GM18867 (cell line): ENCODE results near the gene SPATS2.

Experiments
- ATAC-seq: cut with Tn5 transposase; IDR thresholded peaks from one replicate; pipeline ENCODE4 v1.9.1; 2021; ENCODE audit warnings: mild to moderate bottlenecking, moderate library complexity; ENCODE audit not compliant: unreplicated experiment

Gene SPATS2

GRCh38 chr12:49335955-49336644 lies 31.2 kb upstream of the SPATS2 start:
- ATAC-seq = no peak

DNA sequence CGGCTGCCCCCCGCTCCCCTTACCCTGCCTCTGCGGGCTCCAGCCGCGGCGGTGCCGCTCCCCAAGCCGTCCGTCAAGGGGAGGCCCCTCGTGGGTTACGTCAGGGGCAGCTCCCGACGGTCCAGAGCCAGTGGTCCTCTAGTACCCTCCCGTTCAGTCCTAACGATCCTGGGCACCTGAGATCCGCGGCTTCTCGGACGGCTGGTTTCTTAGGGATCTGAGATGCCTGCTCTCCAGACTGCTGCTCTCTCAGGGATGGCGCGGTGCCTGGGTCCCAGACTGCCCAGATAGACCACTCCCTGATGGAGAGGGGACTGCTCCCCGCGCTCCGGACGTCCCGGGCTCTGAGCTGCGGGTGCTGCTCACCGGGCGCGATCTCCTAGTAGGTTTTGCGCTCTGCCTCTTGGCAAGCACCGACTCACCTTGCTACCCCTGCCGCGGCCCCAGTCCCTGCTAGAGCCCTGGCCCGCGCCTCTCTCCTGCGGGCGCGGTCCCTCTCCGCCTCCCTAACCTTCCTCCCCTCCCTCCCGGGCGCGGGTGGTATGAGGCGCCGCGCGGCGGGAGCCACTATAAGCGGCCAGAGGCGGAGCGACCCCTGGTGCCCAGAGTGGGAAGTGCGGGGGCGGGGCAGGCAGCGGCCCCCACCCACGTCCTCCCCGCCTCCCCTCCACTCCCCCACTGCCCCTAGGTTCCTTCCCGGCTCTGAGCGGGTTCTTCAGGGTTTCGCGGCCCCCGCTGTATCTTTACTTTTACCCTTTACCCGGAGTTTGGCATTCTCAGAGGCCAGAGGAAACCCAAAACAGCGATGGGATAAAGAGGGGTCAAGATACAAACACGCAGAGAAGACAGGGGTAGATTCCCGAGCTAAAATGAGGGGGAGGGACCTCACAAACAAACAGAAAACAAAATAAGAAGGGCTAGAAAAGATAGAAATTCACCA lies 30.3 kb upstream of the SPATS2 start, which contains the start of gene C1QL4:
C1QL4 (minus strand) TSS at position 544 of the 940 bp plus-strand sequence. CDS start 711 bp downstream, outside the sequence.
- ATAC-seq = peak; percentile 60

GRCh38 chr12:49338830-49339463 lies 28.3 kb upstream of the SPATS2 start:
- ATAC-seq = no peak

GRCh38 chr12:49339464-49339861 lies 27.8 kb upstream of the SPATS2 start:
- ATAC-seq = no peak

GRCh38 chr12:49340095-49340870 lies 27.0 kb upstream of the SPATS2 start:
- no peak for ATAC-seq

GRCh38 chr12:49340971-49341776 lies 26.1 kb upstream of the SPATS2 start:
- ATAC-seq = no peak

GRCh38 chr12:49341777-49342065 lies 25.5 kb upstream of the SPATS2 start:
- no peak for ATAC-seq

DNA sequence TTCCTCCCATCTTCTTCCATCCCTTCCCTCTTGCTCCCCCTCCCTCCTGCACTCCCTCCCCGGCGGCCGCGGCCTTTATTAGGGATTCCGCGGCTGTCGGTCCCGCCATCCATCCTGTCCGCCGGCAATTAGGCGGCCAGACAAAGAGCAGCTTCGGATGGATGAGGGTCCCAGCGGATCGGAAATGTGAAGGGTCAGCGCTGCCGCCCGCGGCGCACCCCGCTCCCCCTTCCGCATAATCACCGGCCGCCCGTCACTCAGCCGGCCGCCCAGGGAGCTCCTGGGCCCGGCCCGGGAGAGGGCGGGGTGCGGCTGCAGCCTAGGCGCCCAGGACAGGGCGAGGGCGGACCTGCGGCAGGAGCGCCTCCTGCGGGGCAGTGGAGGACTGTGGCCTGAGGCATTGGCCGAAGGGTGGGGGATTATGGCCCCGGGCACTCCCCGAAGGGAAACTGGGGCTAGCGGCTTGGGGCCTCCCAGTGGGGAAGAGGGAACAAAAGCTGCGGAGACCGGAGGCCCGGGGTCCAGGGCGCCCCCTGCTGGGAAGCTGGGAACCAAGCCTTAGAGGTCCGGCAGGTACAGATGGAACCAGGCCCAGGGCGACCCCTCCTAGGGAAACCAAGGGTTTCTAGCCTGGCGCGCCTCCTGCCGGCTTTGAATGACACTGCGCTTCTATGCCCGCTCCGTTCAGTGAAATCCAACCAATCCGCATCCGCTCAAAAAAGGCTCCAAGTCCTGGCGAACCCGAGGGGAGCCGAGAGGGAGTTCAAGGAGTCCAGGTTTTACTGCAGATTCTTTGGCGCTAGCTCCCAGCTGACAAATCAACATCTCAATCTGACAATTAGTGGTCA lies 25.0 kb upstream of the SPATS2 start:
- peak; percentile 61 for ATAC-seq

GRCh38 chr12:49342914-49343731 lies 24.1 kb upstream of the SPATS2 start:
- no peak for ATAC-seq

GRCh38 chr12:49344486-49345050 lies 22.7 kb upstream of the SPATS2 start:
- ATAC-seq = no peak

DNA sequence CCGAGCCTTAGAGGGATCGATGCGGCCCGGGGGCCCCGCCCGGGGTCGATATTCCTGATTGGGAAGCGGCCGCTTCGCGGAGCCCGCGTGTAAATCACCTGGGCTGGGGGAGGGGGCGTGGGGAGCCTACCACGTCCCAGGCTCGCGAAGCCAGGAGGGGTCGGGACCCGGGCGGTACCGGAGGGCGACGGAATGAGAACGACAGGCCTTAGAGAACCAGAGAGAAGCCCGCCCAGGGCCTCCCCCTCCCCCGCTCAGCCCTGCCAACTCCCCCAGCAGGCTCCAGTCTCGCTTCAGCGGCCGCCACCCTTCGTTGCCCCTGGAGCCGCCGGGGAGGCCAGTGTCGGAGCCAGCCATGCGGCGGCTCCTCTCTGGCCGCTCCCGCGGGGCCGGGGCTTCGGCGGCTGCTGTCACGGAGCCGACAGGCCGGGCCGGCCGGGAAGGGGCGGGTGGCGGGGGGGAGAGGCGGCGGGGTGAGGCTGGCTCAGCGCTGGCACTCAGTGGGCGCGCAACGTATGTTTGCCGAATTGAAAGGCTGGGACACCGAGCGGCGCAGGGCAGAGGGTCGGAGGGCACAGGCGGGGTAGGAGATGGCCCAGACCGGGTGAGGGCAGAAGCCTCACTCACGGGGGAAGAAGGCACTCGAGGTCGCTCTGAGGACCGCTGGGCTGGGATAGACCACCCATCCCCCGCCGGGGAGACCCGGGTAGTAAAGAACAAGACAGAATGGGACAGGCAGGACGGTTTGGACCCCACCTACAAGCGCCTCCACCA lies 22.0 kb upstream of the SPATS2 start:
- ATAC-seq = no peak

DNA sequence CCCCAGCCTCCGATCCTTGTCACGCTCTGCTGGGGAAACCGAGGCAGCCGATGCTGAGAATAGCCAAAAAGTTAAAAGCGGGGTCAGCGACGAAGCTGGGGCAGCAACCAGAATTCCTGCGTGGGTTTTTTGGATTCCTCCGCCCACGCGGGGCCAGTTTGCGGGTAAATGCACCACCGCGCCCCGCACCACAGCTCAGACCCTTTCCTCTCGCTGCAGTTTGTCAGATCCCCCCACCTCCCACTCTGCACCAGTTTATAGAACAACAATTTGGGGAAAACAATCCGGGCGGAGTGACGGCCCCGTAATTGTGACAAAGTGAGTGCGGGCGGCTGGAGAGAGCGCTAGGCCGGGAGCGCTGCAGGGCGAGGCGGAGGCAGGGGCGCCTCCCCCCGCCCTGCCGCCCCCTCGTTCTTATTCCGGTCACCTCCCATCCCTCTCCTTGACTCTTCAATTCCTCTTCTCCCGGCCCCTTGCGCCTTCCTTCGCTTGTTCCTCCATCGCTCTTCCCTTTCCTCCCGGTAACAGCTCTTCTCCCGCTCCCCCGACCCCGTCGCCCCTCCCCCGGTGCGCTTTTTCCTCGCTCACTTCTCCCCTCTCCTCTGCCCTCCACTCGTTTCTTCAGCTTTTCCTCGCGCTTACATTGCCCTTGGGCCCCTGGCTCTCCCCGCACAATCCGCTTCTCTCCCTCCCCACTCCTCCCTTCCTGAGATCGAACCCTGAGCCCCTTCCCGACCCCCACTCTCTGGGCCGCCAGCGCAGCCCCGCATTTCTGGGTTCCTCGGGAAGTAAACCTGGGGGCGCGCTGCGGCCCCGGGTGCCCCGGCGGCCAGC lies 21.2 kb upstream of the SPATS2 start:
- ATAC-seq = no peak

DNA sequence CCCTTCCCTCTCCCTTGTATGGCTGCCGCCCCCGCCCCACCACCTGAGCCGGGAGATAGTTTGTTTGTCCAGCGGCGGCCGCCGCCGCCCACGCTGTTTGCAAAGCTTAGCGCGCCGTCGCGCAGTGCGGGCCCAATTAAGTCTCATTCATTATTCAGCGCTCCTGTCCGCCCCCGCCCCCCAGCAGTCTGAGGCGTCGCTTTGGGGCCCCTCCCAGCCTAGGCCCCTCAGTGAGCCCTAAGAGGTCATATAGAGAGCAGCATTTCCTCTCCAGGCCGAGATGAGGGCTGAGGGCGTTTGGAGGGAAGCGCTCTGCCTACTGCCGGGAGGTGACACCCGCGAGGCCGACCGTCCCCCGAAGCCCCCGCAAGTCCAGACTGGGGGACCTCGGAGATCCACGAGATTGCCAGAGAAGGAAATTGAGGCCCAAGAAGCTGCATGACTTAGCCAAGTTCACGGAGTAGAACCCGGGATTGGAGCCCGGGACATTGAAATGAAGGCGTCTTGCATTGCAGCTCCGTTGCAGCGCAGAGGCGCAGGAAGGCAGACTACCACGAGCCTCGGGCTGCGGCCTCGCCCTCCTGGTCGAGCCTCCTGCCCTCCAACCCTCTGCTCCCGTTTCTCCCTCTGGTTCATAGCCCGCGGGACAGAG lies 20.5 kb upstream of the SPATS2 start, which contains the start of gene DNAJC22:
DNAJC22 (plus strand) TSS at position 230 of the 652 bp plus-strand sequence. CDS start 1,985 bp downstream, outside the sequence.
- ATAC-seq = no peak

DNA sequence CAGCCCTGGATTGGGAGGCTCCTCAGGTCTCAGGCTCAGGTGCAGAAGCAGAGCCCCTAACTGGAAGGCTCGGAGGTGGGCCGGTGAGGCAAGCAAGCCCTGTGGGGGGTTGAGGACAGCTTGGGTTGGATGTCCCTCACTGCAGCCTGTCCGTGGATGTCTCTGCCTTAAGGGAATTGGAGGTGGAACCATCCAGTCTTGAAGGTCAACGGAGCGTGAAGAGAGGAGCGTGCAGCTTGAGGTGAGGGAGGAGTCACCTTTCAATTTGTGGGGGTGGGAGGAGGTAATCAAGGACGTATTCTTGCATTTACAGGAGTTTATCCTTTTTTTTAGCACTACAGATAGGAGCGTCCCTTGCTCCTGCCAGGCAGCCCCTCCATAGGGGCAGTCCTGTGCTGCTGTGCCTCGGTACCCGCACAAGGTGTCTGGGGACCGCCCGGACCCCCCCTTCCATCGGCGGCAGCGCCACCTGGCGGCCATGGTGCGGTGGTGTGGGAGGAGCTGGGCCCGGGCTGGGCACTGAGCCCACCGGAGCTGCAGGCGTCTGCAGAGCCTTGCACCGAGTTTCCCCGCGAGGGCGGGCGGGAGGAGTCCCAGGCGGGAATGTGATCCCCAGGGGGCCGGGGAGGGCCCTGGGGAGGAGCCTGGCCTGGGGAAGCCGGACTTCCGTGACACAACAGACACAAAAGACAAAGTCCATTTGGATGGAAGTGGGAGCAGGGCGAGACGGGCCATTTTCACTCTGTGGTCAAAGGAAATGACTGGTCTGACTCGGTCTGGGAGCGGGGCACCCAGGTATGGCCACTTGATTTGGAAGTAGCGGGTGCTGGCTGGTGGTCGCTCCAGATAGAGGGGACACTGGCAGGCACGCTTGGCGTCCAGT lies 19.7 kb upstream of the SPATS2 start:
- ATAC-seq = peak; percentile 51

DNA sequence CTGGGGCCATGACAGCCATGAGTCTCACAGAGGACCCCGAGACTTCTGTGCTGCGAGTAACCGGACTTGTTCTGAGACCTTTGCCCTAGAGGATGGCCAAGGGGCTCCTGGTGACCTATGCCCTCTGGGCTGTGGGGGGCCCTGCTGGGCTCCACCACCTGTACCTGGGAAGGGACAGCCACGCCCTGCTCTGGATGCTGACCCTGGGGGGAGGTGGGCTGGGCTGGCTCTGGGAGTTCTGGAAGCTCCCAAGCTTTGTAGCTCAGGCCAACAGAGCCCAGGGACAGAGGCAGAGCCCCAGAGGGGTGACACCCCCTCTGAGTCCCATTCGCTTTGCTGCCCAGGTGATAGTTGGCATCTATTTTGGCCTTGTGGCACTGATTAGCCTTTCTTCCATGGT lies 18.5 kb upstream of the SPATS2 start:
- no peak for ATAC-seq
